ENCODE measurements around the gene SALL4. TPM values are rescaled to one million over a fixed set of nuclear protein-coding genes. Genes with fewer than 3 reads are reported as not detected.

The SALL4 gene
- total and polyA plus RNA-seq, 2 of the 8 experiments (the other 6 are each of a cell fraction or from before 2014, with no cell fraction given), result 108 to 235 TPM

GRCh38 chr20:51848346-51848745, 46.0 kb upstream of the SALL4 start:
- Histone ChIP-seq H3K4ac (replicated peaks; ENCODE audit: insufficient read length, low read depth, low read length) (no peak overlapping the region), H3K18ac (ENCODE audit: extremely low read depth, low read length) (no peak overlapping the region), H3K9me3 (ENCODE audit: insufficient read depth in 2 of 2, low read depth in 1 of 2, low read length in 1 of 2) (no peaks in the 10 kb centered on the region), H4K8ac (ENCODE audit: extremely low read depth, insufficient read depth, low read length) (no peak overlapping the region), H4K5ac (ENCODE audit: insufficient read length, low read depth, low read length) (no peak overlapping the region), H3K4me1 (replicated peaks in 1 of 4; ENCODE audit: control insufficient read depth in 3 of 4, insufficient read depth in 4 of 4, low read length in 3 of 4) (no peaks in the 10 kb centered on the region; a peak in 1 of 7 replicates), H3K79me2 (ENCODE audit: control insufficient read depth in 1 of 2, insufficient read depth in 2 of 2, low read length in 2 of 2) (no peaks in the 10 kb centered on the region), H2AK5ac (ENCODE audit: low read depth, low read length) (no peak overlapping the region), H3K36me3 (ENCODE audit: control insufficient read depth in 2 of 4, insufficient read depth in 4 of 4, low read length in 3 of 4) (no peaks in the 10 kb centered on the region), H2BK12ac (ENCODE audit: low read depth, low read length) (no peak overlapping the region), H3K56ac (replicated peaks; ENCODE audit: insufficient read length, low read depth, low read length) (no peak overlapping the region), H3K9ac (replicated peaks in 1 of 4; ENCODE audit: extremely low read depth in 1 of 4, low read depth in 3 of 4, low read length in 3 of 4) (no peak overlapping the region), H2BK120ac (replicated peaks; ENCODE audit: low read depth, low read length) (no peak overlapping the region), H3K23me2 (ENCODE audit: low read depth, low read length) (no peaks in the 10 kb centered on the region), H3K4me2 (ENCODE audit: insufficient read depth in 1 of 2, low read depth in 2 of 2, low read length in 2 of 2) (no peak overlapping the region), H3K4me3 (ENCODE audit: extremely low read depth in 1 of 4, insufficient read depth in 2 of 4, low read depth in 3 of 4, low read length in 4 of 4) (no peak overlapping the region), H2BK5ac (ENCODE audit: low read depth, low read length) (no peak overlapping the region), H4K91ac (replicated peaks; ENCODE audit: insufficient read length, low read length) (no peak overlapping the region), H2BK20ac (ENCODE audit: low read length) (no peak overlapping the region), H3K23ac (ENCODE audit: insufficient read length) (no peak overlapping the region), H3K27ac (ENCODE audit: low read depth, low read length) (no peak overlapping the region), H2AFZ (ENCODE audit: low read length) (no peak overlapping the region), H4K20me1 (replicated peaks in 1 of 2; ENCODE audit: control insufficient read depth in 1 of 2, insufficient read depth in 2 of 2, low read length in 2 of 2) (no peaks in the 10 kb centered on the region), H3K27me3 (replicated peaks in 1 of 4; ENCODE audit: control insufficient read depth in 3 of 4, extremely low read depth in 1 of 4, insufficient read depth in 3 of 4, low read length in 3 of 4) (no peaks in the 10 kb centered on the region), H3K79me1 (ENCODE audit: low read depth, low read length) (no peaks in the 10 kb centered on the region), H3K14ac (ENCODE audit: insufficient read length) (no peak overlapping the region), H2BK15ac (ENCODE audit: low read length) (no peak overlapping the region)
- ChIA-PET POLR2A (ENCODE audit: partially characterized antibody) (interaction anchor here (1.0 to 1.3 kb wide), 2 partner anchors 11 to 46 kb away, joined by 3 read pairs; partner anchors contain the start of gene SALL4), CTCF (ENCODE audit: partially characterized antibody) (interaction anchor here (0.6 kb wide), 1 partner anchor 16 kb away, joined by 3 read pairs; no protein-coding TSS in a partner anchor)
- FAIRE-seq (no peak), DNase-seq (ENCODE audit: low read depth in 1 of 2, low spot score in 2 of 2) (no peak)
- 85% methylated on average over 2 of the region's 2 CpGs; no CpG with 5 or more reads in 1 of the 2 experiments for WGBS, 2 experiments (ENCODE audit: extremely low coverage in 1 of 2, insufficient coverage in 1 of 2, insufficient read length in 1 of 2, insufficient replicate concordance in 2 of 2, low coverage in 1 of 2, low lambda C conversion rate in 2 of 2, missing lambda C conversion rate in 1 of 2)
- TF ChIP-seq MAX (IDR thresholded peaks at IDR 0.05) (no peak), KDM5A (IDR thresholded peaks at IDR 0.05; ENCODE audit: low read length) (no peak), EZH2 (IDR thresholded peaks at IDR 0.05; ENCODE audit: low read depth, low read length, severe bottlenecking) (no peak), ATF2 (IDR thresholded peaks at IDR 0.05; ENCODE audit: low read length) (no peak), SIRT6 (IDR thresholded peaks at IDR 0.05; ENCODE audit: low read length) (no peak), POLR2A (IDR thresholded peaks at IDR 0.05; ENCODE audit: control extremely low read depth in 1 of 2, low read depth in 2 of 2, low read length in 2 of 2) (no peak), ZNF274 (IDR thresholded peaks at IDR 0.05; ENCODE audit: borderline replicate concordance, extremely low read depth, low read length) (no peak), RAD21 (IDR thresholded peaks at IDR 0.05 in 1 of 2, conservative IDR thresholded peaks at IDR 0.05 in 1 of 2; ENCODE audit: low read depth in 2 of 2, low read length in 2 of 2) (no peak), NRF1 (IDR thresholded peaks at IDR 0.05; ENCODE audit: low read depth, low read length) (no peak), SP2 (IDR thresholded peaks at IDR 0.05; ENCODE audit: low read length) (no peak), MAFK (IDR thresholded peaks at IDR 0.05; ENCODE audit: low read depth, low read length) (no peak), YY1 (IDR thresholded peaks at IDR 0.05; ENCODE audit: low read depth, low read length) (no peak), BCL11A (IDR thresholded peaks at IDR 0.05; ENCODE audit: low read depth in 2 of 2, low read length in 2 of 2) (no peak)
